Putamen (tissue), 1 donor: ENCODE data around the gene ANO8.
A peak's percentile ranks its signal among the peaks of the same experiment; 100 is the strongest.

Source experiments
- DNase-seq: peaks from one replicate; pipeline ENCODE4 v3.0.0-alpha.2; 2016; ENCODE audit warnings: low spot score

The ANO8 gene

GRCh38 chr19:17329366-17330261, 5.0 kb downstream of the ANO8 start:
- DNase-seq: no peak

DNA sequence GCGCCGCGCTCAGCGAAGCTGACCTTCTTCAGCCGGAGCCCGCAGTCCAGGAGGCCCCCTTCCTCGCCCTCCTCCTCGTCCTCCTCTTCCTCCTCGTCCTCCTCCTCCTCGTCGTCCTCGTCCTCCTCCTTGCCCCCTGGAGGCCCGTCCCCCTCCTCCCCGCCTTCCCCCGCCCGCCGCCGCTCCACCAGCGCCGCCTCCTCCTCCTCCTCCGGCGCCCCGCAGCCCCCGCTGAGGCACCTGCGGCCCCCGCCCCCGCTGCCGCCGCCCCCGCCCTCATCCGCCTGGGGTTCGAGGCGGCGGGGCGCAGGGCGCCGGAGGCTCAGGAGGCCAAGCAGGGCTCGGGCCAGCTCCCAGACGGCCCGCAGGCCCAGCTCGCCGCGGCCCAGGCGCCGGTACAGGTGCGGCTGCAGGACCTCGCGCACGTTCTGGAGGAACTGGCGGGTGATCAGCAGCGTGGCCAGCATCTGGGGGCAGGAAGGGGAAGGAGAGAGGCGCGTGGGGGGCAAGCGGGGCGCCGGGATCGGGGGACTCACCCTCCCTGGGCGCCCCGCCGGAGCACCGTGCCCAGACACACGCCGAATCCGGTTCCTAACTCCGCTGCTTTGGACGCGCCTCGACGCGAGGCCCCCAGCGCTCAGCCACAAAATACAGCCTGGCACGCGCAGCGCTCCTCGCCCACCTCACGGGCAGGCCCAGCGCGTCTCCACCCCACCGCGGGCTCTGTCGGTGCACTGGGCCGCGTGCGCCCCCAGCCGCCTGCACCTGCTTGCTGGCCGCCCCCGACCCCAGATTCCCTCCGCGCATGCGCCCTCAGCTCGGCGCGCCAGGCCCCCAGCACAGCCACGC, 5.9 kb downstream of the ANO8 start:
- DNase-seq: no peak

GRCh38 chr19:17327654-17328516, 6.8 kb downstream of the ANO8 start:
- DNase-seq: no peak

- no peak for DNase-seq
Observed at GRCh38 chr19:17327068-17327653, 7.5 kb downstream of the ANO8 start.

- no peak for DNase-seq
Observed at GRCh38 chr19:17326595-17326966, 8.1 kb downstream of the ANO8 start.

DNA sequence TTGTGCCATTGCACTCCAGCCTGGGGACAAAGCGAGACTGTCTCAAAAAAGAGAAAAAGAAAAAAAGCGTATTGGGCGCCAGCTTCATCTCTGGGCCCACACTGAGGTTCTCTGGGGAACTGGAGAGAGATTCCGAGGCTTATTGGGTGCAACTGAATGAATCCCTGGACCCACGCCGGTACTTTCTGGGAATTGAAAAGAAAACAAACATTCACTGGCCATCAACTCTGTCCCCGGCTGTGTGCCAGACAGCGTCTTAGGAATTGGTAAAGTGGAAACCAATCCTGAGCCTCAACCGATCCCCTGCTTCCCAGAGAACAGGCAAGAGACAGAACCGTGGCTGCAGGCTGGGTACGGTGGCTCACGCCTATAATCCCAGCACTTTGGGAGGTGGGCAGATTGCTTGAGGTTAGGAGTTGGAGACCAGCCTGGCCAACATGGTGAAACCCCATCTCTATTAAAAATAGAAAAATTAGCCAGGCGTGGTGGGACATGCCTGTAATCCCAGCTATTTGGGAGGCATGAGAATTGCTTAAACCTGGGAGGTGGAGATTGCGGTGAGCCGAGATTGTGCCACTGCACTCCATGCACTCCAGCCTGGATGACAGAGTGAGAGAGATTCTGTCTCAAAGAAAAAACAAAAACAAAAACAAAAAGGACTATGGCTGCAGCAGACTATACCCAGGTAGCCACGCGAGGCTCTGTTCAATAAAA, 8.6 kb downstream of the ANO8 start:
- peak; percentile 76 for DNase-seq

- DNase-seq: no peak
Observed at GRCh38 chr19:17325133-17325532, 9.5 kb downstream of the ANO8 start.

GRCh38 chr19:17324357-17325114, 10.1 kb downstream of the ANO8 start:
- DNase-seq: no peak

DNA sequence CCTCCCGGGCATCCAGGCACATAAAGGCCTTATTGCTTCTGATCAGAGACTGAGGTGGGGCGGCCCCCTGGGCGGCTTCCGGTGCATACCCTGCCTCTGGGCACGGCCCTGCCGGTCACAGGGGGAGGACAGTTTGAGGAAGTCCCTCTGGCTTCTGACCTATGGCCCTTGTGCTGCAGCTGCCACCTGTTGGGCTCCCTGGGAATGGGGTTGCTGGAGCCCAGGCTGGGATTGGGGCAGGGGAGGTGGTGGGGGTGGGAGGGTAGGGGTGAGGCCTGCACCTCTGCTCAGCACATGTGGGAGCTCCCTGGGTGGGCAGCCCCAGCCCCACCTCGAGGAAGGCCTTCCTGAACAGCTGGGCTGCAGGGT, 10.7 kb downstream of the ANO8 start:
- DNase-seq: no peak

- no peak for DNase-seq
Observed at GRCh38 chr19:17323300-17323963, 11.2 kb downstream of the ANO8 start.

DNA sequence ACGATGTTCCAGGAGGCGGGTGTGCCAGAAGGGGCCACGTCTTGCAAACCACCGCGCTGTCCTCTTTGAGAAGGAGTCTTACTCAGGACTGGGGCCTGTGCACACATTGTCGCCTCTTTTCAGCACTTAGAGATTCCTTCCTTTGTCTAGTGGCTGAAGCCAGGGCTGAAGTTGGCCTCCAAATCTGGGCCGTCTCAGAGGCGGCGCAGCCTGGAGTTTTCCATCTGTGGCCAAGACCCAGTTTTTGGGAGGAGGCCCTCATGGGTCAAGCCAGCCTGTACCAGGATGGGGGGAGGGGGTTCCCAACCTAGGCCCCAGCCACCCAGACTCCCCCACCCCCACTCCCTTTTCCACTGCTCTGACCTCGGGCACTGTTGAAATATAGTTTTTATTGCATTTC, 11.8 kb downstream of the ANO8 start:
- DNase-seq: no peak

DNA sequence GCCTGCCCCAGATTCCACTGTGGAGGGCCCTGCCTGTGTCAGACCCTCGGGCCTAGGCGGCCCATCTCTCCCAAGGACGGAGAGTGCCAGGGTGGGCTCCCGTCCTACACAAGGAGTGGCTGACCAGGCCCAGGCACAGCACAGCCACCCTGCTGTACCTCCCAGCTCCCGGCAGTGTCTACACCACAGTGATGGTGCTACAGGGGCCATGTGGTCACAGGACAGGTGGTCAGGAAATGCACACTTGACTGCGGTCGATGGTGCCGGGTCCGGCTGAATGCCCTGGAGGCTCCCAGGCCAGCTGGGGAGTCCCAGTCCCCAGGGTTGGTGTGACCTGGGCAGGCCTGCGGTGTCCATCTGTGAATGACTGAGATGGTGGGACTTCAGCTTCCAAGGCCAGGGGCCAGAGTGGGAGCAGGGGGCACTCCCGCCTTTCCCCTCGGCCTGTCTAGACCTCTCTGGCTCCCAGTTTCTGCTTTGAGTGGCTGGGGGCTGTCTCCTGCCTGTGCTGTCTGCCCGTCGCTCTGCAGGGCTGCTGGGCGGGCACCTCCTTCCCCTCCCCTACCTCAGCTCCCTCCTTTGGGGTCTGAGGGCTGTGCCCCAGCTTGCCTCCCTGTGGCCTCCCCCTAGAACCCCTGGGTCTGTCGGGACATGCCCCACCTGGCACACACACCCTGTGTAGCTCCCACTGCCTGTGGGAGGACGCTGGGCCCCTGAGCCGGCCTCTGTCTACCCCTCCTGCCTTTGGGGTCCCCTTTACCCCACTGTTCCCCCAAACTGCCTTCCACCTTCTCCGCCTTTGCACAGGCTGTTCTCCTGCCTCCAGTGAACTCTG, 12.8 kb downstream of the ANO8 start:
- no peak for DNase-seq

GRCh38 chr19:17320435-17320834, 14.2 kb downstream of the ANO8 start:
- DNase-seq: no peak

- no peak for DNase-seq
Observed at GRCh38 chr19:17319473-17320238, 15.0 kb downstream of the ANO8 start.

- no peak for DNase-seq
Observed at GRCh38 chr19:17318966-17319365, 15.7 kb downstream of the ANO8 start.

GRCh38 chr19:17314007-17314593, 20.6 kb downstream of the ANO8 start:
- DNase-seq: no peak

DNA sequence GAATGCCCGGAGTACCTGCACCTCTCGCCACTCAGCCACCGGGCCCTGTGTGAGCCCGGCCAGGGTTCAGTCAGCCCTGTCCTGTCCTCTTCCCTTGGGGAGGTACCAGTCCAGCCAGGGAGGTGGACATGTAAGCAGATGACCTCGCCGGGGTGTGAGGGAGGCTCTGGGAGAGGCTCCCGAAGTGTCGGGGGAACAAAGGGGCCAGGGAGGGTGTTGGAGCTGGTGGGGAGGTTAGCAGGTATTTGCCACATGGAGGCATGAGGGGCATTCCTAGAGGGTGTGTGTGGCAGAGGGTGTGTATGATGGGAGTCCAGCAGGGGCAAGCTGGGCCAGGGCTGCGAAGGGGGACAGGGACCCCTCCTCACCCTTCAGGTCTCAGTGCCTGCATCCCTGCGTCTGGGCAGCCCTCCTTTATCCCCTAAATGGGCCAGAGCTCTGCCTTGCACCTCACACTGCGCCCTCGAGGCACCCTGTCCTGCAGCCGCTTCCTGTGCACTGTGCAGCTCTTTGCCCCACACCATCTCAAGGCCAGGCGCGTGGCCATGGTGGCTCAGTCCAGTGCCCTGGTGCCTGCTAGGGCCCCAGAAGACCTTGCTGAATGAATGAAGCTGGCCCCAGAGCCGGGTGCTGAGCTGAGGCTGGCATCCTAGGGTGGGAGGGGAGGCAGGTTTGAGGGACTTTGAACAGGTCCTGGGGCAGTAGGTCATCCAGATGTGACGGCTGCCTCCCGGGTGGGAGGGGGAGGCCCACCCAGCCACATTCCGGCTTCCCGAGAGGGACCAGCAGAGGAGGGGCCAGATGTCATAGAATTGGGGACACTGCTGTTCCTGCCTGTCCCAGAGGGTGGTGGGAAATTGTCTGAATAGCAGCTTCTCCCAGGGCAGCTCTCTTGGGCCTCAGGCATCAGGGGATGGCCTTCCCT, 22.2 kb downstream of the ANO8 start:
- DNase-seq: no peak
